Measurements from ENCODE around the gene VAV3. TPM values are rescaled to one million over a fixed set of nuclear protein-coding genes. Genes with fewer than 3 reads are reported as not detected.
"Not testable (repeated sequence)": the region's sequence is repeated elsewhere in the genome, so short reads cannot be mapped to it uniquely, and the experiment has no call there.

Gene VAV3
- total RNA-seq, 2 donors from 2014 or later: 1.7 to 4.9 TPM

DNA sequence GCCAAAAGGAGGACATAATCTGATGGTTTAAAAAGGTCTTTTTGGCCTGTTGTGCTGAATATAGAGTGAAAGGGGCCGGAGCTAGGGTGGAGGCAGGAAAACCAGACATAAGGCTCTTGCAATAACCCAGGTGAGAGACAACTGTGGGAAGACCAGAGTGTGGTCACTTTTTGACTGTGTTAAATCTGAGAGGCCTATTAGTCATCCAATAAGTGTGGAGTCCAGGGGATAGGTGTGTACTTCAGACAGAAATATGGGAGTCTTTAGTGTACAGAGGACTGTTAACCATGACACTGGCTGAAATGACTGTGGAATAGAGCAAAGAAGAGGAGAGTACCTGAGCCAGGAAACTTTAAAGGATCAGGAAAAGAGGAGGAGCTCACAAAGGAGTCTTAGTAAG, 89.3 kb downstream of the VAV3 start:
- H3K36me3 Mint-ChIP-seq (ENCODE audit: low read depth): no peaks in the 10 kb centered on the region
- H3K4me1 Mint-ChIP-seq: peaks cover 22% of the 10 kb centered on the region
- peak overlapping the region; percentile 0 for H3K27ac Mint-ChIP-seq
- no peaks in the 10 kb centered on the region for H3K27me3 Mint-ChIP-seq
- H3K4me3 Mint-ChIP-seq: no peak overlapping the region
- no peak for ATAC-seq (replicated peaks)
- peaks cover 5% of the 10 kb centered on the region for H3K9me3 Mint-ChIP-seq

DNA sequence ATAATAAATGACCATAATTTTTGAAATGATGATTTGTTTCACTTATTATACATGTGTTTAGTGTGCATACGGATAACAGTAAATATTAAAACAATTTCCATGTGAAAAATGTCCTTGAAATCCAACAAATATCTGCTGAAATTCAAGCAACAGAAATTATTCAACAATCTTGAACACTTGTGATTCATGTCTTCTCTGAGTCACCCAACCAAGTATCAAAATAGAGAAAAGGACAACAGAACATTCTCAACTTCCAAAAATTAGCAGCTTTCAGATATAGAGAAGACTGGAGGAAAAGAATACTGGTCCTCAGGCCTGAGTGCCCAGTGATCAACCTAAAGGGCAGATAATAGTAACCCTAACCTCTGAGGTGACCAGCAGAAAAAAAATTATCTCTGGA, 90.8 kb downstream of the VAV3 start:
- no peak overlapping the region for H3K27ac Mint-ChIP-seq
- no peaks in the 10 kb centered on the region for H3K27me3 Mint-ChIP-seq
- H3K36me3 Mint-ChIP-seq (ENCODE audit: low read depth): no peaks in the 10 kb centered on the region
- no peak for ATAC-seq (replicated peaks)
- H3K4me3 Mint-ChIP-seq: no peak overlapping the region
- peaks cover 17% of the 10 kb centered on the region for H3K4me1 Mint-ChIP-seq
- H3K9me3 Mint-ChIP-seq: peaks cover 5% of the 10 kb centered on the region

DNA sequence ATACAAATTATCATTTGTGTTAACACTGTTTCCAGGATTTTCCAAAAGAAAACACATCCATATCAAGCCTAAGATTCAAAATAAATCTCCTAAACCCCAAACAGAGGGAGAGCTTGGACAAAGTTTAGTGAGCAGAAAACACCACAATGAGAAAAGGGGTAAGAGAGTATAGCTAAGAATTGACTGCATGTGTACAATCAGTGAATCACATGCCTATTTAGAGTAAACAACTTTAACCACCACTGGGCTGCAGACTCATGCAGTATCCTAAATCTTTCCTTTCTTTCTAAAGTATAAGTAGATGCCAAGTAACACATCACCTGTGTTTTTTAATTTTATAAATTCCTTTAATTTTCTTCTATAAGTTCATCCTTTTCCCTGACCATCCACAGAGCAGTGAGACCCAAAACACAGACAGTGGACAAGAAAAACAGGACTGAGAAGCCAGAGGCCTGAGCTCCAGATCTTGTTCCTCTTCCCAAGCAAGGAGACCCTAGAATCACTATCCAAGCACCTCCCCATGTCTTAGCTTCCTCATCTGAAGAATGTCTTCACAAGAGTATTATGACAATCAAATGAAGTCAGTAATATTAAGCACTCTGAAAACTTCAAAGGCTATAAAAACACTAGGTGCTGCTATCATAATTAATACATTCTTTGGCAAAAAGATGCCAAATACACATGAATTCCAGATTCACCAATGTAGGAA, 93.1 kb downstream of the VAV3 start:
- H3K36me3 Mint-ChIP-seq (ENCODE audit: low read depth): no peaks in the 10 kb centered on the region

DNA sequence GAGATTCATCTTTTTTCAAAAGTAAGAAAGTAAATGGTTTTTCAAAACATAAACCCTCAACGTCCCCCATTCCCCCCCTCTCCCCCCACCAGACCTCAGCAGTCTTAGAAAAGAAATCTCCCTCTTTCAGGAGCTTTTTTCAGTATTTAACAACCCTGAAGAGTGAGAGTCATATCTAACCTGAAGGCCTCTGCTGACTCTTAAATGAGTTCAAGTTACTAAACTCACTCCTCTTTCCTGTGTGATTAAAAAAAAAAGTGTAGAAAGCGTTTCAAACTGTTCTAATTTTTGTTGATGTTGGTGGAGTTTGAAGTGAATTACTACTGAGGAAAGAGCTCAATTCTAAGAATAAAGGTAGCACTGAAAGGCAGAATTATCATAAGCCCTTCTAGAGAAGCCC, 93.7 kb downstream of the VAV3 start:
- Mint-ChIP-seq H3K27me3 (no peaks in the 10 kb centered on the region), H3K9me3 (peaks cover 3% of the 10 kb centered on the region), H3K36me3 (ENCODE audit: low read depth) (no peaks in the 10 kb centered on the region), H3K4me3 (peak overlapping the region; percentile 26), H3K27ac (peak overlapping the region; percentile 38), H3K4me1 (peaks cover 15% of the 10 kb centered on the region)
- ATAC-seq (replicated peaks): peak; percentile 89

More for the DNA sequence above, 93.1 kb downstream of the VAV3 start:
- peak; percentile 53 for ATAC-seq (replicated peaks)
- peak overlapping the region; percentile 26 for H3K4me3 Mint-ChIP-seq
- H3K4me1 Mint-ChIP-seq: peaks cover 17% of the 10 kb centered on the region
- H3K27me3 Mint-ChIP-seq: no peaks in the 10 kb centered on the region
- peak overlapping the region; percentile 38 for H3K27ac Mint-ChIP-seq
- peaks cover 5% of the 10 kb centered on the region for H3K9me3 Mint-ChIP-seq

DNA sequence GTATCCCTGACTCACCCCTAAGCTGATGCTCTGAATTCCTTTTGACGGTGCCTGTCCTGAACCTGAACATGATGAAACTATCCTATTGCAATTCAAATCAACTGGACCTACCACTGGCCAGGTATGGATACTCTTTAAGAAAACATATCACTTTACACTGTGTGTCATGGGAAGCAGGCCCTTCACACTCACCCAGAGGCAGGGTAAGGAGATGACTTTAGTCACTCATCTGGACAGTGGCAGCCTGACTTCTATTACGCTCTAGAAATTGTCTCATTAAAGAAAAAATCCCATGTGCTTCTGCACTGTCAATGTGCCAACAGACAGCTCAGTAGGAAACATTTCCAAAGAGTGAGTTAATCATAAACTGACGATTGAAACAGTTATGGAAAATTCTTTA, 94.3 kb downstream of the VAV3 start:
- H3K27me3 Mint-ChIP-seq: no peaks in the 10 kb centered on the region

DNA sequence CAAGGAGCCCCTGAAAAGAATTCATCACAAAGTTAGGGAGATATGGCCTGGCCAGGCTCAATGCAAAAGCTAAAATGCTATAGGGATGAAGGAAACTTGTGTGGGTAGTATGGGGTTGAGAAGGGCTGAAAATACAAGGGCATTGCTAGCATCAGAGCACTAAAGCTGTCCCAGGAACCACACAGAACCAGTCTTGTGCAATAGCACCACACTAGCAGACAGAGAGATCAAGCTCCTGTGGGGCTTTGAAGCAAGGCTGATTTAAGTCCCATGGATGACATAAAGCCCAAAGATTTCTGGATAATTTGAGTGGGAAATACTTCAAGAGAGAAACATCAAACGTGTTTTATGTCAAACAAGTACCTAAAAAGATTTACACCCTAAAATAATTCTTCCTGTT, 97.1 kb downstream of the VAV3 start:
- Mint-ChIP-seq H3K27ac (no peak overlapping the region), H3K4me3 (no peak overlapping the region), H3K4me1 (peaks cover 4% of the 10 kb centered on the region), H3K36me3 (ENCODE audit: low read depth) (no peaks in the 10 kb centered on the region), H3K27me3 (no peaks in the 10 kb centered on the region), H3K9me3 (peaks cover 4% of the 10 kb centered on the region)
- no peak for ATAC-seq (replicated peaks)

More for the DNA sequence above, 94.3 kb downstream of the VAV3 start:
- ATAC-seq (replicated peaks): no peak
- no peak overlapping the region for H3K4me3 Mint-ChIP-seq
- no peaks in the 10 kb centered on the region for H3K9me3 Mint-ChIP-seq
- H3K36me3 Mint-ChIP-seq (ENCODE audit: low read depth): no peaks in the 10 kb centered on the region
- H3K4me1 Mint-ChIP-seq: peaks cover 10% of the 10 kb centered on the region
- no peak overlapping the region for H3K27ac Mint-ChIP-seq

DNA sequence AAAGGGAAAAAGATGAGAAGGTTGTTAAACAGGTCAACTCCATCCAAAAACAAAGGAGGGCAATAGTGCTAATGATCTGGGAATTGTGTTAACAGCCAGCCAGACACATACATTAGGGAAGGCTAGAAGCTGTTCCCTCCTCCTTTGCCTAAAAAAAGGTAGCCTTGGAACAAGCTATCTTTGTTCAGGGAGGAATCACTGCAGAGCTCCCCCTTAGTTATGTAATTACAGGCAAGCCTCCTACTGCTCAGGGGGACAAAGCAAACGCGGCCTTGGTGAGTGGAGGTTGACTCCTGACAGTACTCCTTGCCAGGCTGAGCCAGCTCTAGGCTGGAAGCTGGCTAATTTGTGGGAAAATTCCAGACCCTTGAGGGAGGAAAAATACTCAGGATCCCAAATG, 97.6 kb downstream of the VAV3 start:
- ATAC-seq (replicated peaks): no peak
- Mint-ChIP-seq H3K27ac (no peak overlapping the region), H3K4me1 (peaks cover 4% of the 10 kb centered on the region), H3K4me3 (no peak overlapping the region), H3K27me3 (no peaks in the 10 kb centered on the region), H3K9me3 (peaks cover 5% of the 10 kb centered on the region), H3K36me3 (ENCODE audit: low read depth) (no peaks in the 10 kb centered on the region)

DNA sequence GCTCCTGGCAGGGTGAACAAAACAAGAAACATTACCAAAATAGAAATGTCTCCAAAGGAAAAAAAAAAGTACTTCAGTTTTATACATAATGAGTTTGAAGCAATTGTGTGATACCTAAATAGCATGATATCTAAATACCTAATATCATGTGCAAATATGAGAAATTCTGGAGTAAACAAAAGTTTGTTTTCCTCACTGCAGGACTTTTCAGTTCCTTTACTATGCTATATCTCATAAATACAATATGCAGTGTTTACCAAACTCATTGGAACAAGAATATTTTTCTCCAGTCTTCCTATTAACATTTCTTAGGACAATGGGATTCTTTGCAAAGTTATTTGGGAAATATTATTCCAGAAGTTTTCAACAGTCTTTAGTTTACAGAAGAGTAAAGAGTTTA, 98.1 kb downstream of the VAV3 start:
- no peaks in the 10 kb centered on the region for H3K36me3 Mint-ChIP-seq (ENCODE audit: low read depth)
- H3K27me3 Mint-ChIP-seq: no peaks in the 10 kb centered on the region
- no peak overlapping the region for H3K4me3 Mint-ChIP-seq
- H3K4me1 Mint-ChIP-seq: peaks cover 4% of the 10 kb centered on the region
- no peak for ATAC-seq (replicated peaks)
- H3K9me3 Mint-ChIP-seq: peaks cover 10% of the 10 kb centered on the region
- no peak overlapping the region for H3K27ac Mint-ChIP-seq

DNA sequence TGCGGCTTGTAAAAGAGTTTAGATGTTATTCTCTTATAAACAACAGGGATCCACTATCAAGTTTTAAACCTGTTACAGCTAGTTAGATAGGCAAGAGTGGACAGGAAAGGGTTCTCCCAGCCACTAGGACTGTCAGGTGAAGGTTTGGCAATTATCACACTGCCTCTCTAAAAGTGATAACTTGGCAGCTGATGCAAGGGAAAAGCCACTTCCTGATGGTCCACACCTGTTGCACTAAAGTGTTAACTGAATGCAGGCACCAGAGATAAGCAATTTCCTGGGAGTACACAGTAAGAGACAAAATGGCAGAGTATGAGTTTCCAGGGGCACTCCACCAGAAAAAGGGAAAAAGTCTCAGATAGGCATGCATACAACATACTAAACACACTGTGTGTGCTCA, 99.4 kb downstream of the VAV3 start:
- H3K27me3 Mint-ChIP-seq: no peaks in the 10 kb centered on the region
- H3K4me3 Mint-ChIP-seq: no peak overlapping the region
- H3K4me1 Mint-ChIP-seq: no peaks in the 10 kb centered on the region
- peaks cover 10% of the 10 kb centered on the region for H3K9me3 Mint-ChIP-seq
- no peak for ATAC-seq (replicated peaks)
- no peak overlapping the region for H3K27ac Mint-ChIP-seq
- H3K36me3 Mint-ChIP-seq (ENCODE audit: low read depth): no peaks in the 10 kb centered on the region

DNA sequence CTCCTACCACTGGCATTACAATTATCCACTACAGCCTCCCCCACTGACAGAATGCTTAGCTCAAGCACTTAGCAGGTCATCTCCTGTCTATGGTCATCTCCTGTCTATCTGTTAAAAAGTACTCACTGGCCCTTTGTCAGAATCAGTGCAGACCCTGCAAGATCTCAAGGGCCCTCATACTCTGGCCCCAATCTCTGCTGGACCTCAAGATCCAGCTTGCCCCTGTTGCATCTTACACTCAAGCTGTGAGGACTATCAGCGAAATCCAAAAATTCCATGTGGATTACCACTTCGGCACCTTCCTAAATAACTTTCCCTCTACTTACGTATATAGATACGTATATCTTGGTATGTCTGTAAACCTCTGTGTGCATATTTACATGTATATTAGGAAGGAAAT, 101.6 kb downstream of the VAV3 start:
- Mint-ChIP-seq H3K27me3 (no peaks in the 10 kb centered on the region), H3K36me3 (ENCODE audit: low read depth) (no peaks in the 10 kb centered on the region), H3K4me3 (no peak overlapping the region), H3K9me3 (peaks cover 10% of the 10 kb centered on the region), H3K27ac (no peak overlapping the region), H3K4me1 (no peaks in the 10 kb centered on the region)
- ATAC-seq (replicated peaks): no peak

DNA sequence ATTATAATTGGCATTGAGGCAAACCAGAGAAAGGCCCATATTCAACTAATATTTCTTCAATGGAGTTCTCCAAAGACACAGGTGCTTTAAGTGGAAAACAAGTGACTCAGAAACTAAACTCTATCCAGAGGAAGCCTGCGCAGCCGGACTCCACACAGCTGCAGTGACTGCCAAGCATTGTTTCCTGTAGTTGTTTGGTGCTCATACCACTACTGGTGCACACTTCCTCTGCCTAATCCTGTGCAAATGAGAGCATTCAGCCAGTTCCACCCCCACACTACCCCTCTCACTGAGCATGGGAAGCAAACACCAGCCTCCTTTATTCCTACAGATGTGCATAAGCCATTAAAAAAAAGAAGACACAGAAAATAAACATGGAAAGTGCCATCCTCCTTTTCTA, 102.9 kb downstream of the VAV3 start:
- Mint-ChIP-seq H3K27ac (no peak overlapping the region), H3K27me3 (no peaks in the 10 kb centered on the region), H3K4me1 (no peaks in the 10 kb centered on the region), H3K4me3 (no peak overlapping the region), H3K9me3 (peaks cover 10% of the 10 kb centered on the region), H3K36me3 (ENCODE audit: low read depth) (no peaks in the 10 kb centered on the region)
- ATAC-seq (replicated peaks): no peak

DNA sequence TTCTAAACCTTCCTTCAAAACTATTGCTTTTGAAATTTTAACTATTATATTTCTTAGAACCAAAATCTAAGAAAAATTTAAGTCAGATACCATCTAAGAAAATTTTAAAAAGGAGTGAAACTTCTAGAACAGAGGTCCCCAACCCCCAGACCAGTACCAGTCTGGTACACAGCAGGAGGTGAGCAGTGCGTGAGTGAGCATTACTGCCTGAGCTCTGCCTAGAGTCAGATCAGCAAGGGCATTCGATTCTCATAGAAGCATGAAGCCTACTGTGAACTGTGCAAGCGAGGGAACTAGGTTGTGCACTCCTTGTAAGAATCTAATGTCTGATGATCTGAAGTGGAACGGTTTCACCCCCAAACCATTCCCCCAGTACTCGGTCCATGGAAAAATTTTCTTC, 106.7 kb downstream of the VAV3 start:
- Mint-ChIP-seq H3K9me3 (peaks cover 9% of the 10 kb centered on the region), H3K4me3 (no peak overlapping the region), H3K27ac (no peak overlapping the region), H3K4me1 (no peaks in the 10 kb centered on the region), H3K27me3 (no peaks in the 10 kb centered on the region), H3K36me3 (ENCODE audit: low read depth) (no peaks in the 10 kb centered on the region)
- ATAC-seq (replicated peaks): no peak

DNA sequence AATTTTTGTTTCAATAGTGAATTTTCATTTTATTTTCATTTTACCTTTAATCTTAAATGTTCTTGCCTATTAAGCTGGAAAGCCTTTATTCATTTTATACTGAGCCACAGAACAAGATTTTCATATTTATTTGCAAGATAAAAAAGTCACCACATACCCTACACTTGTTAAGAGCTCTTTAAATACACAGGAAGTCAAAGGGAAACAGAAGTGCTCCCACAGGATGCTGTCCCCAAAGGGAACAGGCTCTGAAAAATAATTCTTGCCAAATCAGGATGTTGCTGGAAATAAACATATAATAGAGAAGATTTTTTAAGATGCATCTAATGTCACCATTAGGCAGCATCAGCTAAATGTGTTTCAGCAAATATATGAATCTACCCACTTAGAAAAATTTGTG, 113.6 kb downstream of the VAV3 start:
- ATAC-seq (replicated peaks): no peak
- Mint-ChIP-seq H3K4me1 (peaks cover 5% of the 10 kb centered on the region), H3K4me3 (no peak overlapping the region), H3K27me3 (no peaks in the 10 kb centered on the region), H3K9me3 (peaks cover 7% of the 10 kb centered on the region), H3K27ac (no peak overlapping the region), H3K36me3 (ENCODE audit: low read depth) (no peaks in the 10 kb centered on the region)

DNA sequence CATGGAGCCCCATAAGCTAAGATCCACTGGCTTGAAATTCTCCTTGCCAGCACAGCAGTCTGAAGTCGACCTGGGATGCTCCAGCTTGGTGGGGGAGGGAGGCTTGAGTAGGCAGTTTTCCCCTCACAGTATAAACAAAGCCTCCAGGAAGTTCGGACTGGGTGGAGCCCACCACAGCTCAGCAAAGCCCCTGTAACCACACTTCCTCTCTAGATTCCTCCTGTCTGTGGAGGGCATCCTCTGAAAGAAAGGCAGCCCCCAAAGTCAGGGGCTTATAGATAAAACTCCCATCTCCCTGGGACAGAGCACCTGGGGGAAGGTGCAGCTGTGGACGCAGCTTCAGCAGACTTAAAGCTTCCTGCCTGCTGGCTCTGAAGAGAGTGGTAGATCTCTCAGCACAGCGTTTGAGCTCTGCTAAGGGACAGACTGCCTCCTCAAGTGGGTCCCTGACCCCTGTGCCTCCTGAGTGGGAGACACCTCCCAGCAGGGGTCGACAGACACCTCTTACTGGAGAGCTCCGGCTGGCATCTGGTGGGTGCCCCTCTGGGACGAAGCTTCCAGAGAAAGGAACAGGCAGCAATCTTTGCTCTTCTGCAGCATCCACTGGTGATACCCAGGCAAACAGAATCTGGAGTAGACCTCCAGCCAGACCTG, 120.3 kb downstream of the VAV3 start:
- not testable (repeated sequence) for H3K27me3 Mint-ChIP-seq; ATAC-seq (replicated peaks); H3K36me3 Mint-ChIP-seq (ENCODE audit: low read depth); H3K27ac Mint-ChIP-seq; H3K9me3 Mint-ChIP-seq
- Mint-ChIP-seq H3K4me3 (peak overlapping the region; percentile 39), H3K4me1 (peaks cover 23% of the 10 kb centered on the region)

DNA sequence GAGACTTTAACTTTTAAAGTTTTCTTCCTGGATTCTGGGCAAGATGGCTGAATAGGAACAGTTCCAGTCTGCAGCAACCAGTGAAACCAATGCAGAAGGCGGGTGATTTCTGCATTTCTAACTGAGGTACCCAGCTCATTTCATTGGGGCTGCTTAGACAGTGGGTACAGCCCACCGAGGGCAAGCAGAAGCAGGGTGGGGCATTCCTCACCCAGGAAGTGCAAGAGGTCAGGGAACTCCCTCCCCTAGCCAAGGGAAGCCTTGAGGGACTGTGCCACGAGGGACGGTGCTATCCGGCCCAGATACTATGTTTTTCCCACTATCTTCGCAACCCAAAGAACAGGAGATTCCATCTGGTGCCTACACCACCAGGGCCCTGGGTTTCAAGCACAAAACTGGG, 121.0 kb downstream of the VAV3 start:
- Mint-ChIP-seq H3K9me3 (peaks cover 7% of the 10 kb centered on the region), H3K4me1 (peaks cover 23% of the 10 kb centered on the region), H3K27ac (no peak overlapping the region)

More for the DNA sequence above, 121.0 kb downstream of the VAV3 start:
- H3K4me3 Mint-ChIP-seq: peak overlapping the region; percentile 39
- no peak for ATAC-seq (replicated peaks)
- H3K27me3 Mint-ChIP-seq: no peaks in the 10 kb centered on the region
- no peaks in the 10 kb centered on the region for H3K36me3 Mint-ChIP-seq (ENCODE audit: low read depth)
